ENCODE data around the gene E2F8.

DNA sequence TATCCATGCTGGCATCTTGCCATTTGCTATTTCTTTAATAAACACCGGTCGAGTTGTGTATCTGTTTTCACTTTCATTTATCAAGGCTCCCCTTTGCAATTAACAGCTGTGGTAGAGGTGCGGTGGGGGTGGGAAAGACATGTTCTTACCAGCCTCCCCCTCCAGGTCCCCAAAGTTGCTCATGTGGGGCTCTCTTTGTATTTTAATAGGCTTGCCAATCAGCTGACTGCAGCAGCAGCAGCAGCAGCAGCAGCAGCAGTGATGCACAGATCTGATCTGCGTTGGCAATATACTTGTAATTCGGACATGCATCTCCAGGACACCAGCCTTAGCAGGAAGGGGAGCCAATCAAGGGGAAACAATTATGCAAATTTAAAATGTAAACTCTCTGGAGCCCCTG is 40.3 kb upstream of the E2F8 start:
- TF ChIP-seq, protein P1, sequence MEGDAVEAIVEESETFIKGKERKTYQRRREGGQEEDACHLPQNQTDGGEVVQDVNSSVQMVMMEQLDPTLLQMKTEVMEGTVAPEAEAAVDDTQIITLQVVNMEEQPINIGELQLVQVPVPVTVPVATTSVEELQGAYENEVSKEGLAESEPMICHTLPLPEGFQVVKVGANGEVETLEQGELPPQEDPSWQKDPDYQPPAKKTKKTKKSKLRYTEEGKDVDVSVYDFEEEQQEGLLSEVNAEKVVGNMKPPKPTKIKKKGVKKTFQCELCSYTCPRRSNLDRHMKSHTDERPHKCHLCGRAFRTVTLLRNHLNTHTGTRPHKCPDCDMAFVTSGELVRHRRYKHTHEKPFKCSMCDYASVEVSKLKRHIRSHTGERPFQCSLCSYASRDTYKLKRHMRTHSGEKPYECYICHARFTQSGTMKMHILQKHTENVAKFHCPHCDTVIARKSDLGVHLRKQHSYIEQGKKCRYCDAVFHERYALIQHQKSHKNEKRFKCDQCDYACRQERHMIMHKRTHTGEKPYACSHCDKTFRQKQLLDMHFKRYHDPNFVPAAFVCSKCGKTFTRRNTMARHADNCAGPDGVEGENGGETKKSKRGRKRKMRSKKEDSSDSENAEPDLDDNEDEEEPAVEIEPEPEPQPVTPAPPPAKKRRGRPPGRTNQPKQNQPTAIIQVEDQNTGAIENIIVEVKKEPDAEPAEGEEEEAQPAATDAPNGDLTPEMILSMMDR (IDR thresholded peaks at IDR 0.05; ENCODE audit: extremely low read depth in 1 of 2, insufficient read depth in 1 of 2, low read depth in 1 of 2, low read length in 2 of 2), result no peak
- TF ChIP-seq EZH2 (IDR thresholded peaks at IDR 0.05; ENCODE audit: borderline replicate concordance, low read depth, low read length, severe bottlenecking), result no peak
- TF ChIP-seq POLR2A (IDR thresholded peaks at IDR 0.05; ENCODE audit: low read depth, low read length), result no peak
- no peak for TF ChIP-seq MAX (IDR thresholded peaks at IDR 0.05; ENCODE audit: insufficient read depth, insufficient read length)
- no peak for TF ChIP-seq POLR2AphosphoS5 (IDR thresholded peaks at IDR 0.05; ENCODE audit: insufficient read depth, low read depth, low read length)
- TF ChIP-seq MYC (IDR thresholded peaks at IDR 0.05; ENCODE audit: low read depth, low read length), result no peak
- no peak for TF ChIP-seq GATA2 (IDR thresholded peaks at IDR 0.05; ENCODE audit: insufficient read depth, insufficient read length, low read depth, low read length)
- no peak for TF ChIP-seq JUN (IDR thresholded peaks at IDR 0.05; ENCODE audit: borderline replicate concordance, insufficient read depth, insufficient read length, low read depth)
- no peak for TF ChIP-seq FOS (IDR thresholded peaks at IDR 0.05; ENCODE audit: borderline replicate concordance, insufficient read depth, low read length)

Measured in endothelial cell of umbilical vein (primary cell).